Activated CD4-positive, CD25-positive, alpha-beta regulatory T cell treated with anti-CD3 and anti-CD28 coated beads, Interleukin-2, amount 50 U/mL, for 72 hours (primary cell): ENCODE results near the gene MTERF2.

Source experiments
- DNase-seq: peaks from one replicate; pipeline ENCODE4 v3.0.0; 2021

MTERF2 gene

GRCh38 chr12:106953352-106954250, 33.3 kb downstream of the MTERF2 start:
- DNase-seq = no peak

- DNase-seq = no peak
These were observed 36.4 kb downstream of the MTERF2 start for GRCh38 chr12:106950591-106950990.

GRCh38 chr12:106947461-106947860, 39.5 kb downstream of the MTERF2 start:
- DNase-seq = no peak

- DNase-seq = no peak
These were observed 41.6 kb downstream of the MTERF2 start for GRCh38 chr12:106945261-106945851.

- no peak for DNase-seq
These were observed 44.2 kb downstream of the MTERF2 start for GRCh38 chr12:106942775-106943174.

GRCh38 chr12:106941481-106942156, 45.3 kb downstream of the MTERF2 start:
- no peak for DNase-seq

GRCh38 chr12:106934277-106934676, 52.7 kb downstream of the MTERF2 start:
- DNase-seq = no peak
